Right hindlimb (tissue), 1 donor: ENCODE data around the gene TARBP1.
"Not testable (repeated sequence)": the region's sequence is repeated elsewhere in the genome, so short reads cannot be mapped to it uniquely, and the experiment has no call there.

Experiments used
- DNase-seq: peaks from one replicate; pipeline ENCODE4 v3.0.0-alpha.2; 2018

The TARBP1 gene

DNA sequence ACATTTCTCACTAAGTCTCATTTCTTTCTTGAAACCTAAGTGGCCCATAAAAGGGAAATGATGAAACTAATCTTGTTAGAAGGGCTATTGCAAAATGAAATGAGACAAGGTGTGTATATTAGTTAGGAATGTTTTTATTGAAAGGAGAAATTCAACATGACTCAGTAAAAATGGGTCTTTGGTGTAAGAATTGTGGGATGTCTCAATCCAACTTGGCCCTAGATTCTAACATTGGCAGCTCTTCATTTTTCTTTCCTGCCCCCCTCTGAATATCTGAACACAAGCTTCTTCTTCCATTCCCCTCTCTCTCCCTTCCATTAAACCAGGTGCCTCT, 26.8 kb upstream of the TARBP1 start:
- DNase-seq, result no peak

DNA sequence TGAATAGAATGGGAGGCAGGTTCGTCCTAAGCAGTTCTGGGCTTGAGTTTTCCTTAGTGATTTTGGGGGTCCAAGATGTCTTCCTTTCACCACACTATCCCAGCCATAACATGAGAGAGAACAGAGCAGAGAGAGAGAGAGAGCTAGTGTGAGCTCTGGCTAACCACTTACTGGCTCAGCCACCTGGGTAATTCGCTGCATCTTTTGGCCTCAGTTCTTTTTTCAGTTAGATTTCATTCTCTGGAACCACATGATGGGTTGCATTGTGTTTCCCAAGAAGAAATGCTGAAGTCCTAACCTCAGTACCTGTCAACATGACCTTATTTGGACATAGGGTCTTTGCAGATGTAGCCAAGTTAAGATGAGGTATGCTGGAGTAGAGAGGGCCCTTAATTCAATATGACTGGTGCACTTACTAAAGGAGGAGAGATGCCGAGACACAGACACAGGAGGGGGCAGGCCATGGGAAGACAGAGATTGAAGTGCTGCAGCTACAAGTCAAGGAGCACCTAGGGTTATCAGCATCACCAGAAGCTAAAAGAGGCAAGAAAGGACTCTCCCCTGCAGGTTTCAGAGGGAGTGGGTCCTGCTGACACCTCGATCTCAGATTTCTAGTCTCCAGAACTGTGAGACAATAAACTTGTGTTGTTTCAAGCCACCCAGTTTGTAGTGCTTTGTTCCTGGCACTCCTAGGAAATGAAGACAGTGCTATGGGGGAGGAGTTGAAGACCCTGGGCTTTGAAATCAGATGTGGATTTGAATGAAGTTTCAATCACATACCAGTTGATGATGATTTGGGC, 26.2 kb upstream of the TARBP1 start:
- no peak for DNase-seq

DNA sequence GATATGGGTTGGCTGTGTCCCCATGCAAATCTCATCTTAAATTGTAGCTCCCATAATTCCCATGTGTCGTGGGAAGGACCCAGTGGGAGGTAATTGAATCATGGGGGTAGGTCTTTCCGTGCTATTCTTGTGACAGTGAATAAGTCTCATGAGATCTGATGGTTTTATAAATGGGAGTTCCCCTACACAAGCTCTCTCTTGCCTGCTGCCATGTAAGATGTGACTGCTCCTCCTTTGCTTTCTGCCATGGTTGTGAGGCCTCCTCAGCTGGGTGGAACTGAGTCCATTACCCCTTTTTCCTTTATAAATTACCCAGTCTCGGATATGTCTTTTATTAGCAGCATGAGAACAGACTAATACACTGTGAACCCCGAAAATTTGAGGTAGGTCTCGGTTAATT, 25.3 kb upstream of the TARBP1 start:
- not testable (repeated sequence) for DNase-seq

DNA sequence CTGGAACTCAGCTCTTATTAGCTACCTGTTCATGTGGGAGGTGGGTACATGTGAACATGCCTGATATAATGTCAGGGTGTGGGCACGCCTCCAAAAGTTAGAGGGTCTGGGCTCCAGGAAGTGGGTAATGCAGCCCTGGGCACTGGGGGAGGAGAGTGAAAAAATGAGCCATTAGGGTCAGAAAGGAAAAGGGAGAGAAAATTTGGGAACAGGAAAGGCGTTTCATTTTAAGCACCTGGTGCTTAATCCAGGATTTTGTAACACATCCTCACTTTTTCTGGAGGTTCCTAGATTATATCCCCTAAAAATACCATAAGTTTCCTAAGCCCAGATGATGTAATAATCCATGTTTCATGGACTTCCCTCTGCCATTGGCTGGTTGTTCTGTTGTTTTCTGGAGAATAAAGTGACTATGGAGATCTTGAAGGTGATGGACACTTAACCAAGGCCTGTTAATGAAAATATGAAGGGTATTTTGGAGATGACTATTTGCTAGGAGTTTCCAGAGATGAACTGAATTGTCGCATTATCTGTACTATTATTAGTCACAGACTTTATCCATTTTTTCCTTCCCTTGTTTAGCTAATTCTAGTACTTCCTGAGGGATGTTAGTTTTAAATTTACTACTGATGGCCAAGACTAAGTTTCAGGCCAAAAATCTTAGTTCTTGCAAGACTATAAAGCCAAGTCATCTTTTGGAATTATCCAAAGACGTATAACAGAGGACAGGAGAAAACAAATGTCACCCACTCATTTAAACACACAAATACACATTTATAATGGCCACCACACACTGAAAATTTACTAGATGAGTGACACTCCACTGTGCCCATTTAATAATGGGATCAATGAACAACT, 24.4 kb upstream of the TARBP1 start:
- no peak for DNase-seq

DNA sequence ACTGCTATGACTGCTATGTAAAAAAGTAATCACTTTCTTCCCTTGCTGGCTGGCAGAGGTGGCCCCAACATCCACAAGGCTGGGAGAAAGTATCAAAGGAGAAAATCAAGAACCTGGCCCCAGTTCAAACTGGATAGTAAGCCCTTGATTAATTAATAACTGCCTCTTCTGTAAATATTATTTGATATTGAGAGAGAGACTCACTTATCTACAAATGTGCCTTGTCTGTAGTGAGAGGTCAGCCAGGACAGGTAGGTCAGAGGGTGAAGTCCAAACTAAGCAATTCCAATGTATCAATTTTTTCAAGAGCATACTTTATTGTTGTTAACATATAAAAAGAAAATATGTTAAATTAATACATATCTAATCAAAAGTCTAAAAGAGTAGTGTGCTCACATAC, 23.8 kb upstream of the TARBP1 start:
- DNase-seq, result no peak

DNA sequence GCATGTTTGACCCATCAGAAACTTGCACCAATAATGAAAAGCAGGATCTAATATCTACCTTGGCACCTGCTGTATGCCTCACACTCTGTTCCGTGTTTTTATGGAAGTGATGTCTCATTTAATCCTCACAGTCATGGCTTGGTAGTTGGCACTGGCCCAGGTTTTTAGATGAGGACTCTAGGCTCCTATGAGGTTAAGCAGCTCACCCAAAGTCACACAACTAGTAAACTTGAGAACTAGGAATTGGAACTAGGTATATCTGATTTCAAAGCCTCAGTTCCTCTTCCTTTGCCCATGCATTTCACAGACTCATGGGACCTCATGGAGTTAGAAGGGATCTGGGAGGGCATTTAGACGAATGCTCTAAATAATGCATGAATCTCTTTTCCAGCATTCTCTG, 21.3 kb upstream of the TARBP1 start:
- no peak for DNase-seq

DNA sequence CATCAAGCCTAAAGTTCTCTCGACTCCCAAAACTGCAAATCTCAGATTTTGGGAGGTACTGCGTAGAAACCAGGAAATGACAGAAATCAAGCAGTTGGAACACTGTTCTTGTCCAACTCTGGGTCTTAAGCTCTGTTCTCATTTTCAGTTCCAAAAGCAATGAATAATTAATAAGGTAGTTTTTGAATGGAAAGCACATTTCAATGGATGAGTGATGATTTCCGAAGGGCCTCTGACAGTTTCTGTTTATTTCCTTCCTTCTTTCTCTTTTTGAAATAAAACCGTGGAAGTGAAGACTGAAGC, 20.9 kb upstream of the TARBP1 start:
- DNase-seq, result no peak

DNA sequence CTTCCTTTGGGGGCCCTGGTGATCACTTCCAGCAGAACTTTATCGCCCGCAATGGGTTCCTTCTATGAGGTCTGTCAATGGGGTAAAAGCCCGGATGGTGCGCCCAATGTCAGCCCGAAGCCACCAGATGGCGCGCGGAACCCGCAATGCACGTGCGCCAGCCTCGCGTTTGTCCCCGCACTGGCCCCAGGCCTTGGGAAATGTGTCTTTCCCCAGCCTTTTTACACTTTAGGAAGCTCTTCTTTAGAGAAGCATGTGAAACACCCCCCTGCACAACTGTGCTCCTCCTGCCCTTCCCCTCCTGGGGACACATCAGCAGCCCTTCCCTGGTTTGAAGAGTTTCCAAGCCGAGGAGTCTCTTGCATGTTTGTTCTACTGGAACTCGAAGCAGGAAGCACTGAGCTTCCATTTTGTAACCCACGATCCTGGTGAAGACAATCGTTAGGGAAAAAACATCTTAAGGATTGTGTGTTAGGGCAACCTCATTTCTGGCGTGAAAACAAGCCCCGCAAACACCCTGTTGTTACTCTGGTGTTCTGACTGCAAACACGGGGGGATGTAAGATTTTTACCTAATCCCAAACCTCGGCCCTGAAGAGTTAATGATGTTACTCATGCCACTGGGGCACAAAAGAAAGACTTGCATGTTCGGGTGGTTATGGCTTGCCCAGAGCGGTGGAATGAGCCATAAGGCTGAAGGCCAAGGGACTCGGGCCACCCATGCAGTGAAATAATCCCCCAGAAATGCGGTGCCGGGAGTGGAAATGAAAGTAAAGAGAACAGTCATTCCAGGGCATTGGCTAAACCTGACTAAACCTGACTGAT, 20.4 kb upstream of the TARBP1 start:
- DNase-seq, result peak; percentile 94

DNA sequence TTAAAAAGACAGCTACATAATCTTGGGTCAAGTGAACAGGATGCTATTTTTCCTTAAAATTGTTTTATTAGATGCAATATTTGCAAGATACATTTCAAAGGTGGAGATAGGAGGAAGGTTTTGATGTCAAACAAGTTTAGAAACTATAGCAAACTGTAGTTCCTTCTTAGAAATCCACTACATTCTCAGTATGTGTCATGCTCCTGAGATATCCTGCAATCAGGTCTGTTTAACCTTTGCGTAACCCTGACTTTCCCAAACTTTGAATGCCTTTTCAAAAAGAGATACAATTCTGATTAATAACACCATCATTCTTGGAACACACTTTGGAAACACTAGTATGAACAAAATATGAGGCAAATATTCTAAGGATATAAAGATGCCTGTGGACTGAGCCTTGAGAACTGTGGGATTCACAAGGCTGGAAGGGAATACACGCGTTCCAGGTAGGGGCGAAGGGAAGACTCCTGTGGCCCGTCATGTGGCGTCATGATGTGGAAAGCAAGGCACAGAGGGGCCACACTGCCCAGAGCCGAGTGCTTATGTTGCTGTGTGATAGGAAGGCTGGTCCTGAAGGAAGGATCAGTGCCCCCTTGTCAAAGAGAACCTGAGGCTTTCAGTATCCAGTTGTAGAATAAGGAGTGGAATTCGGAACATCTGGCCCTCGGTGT, 19.6 kb upstream of the TARBP1 start:
- peak; percentile 40 for DNase-seq

DNA sequence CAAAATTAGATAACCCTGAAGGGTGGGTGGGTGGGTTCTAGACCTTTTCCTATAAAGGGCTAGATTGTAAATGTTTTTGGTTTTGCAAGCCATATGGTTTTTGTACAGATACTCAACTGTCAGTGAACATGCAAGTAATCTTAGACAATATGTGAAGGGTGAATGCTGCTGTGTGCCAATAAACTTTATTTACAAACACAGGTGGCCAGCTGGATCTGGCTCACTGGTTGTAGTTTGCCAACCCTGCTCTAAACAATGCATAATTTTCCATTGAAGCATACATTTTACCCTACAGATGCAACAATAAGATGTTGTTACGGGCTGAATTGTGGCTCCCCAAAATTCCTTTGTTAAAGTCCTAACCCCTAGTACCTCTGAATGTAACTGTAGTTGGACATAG, 18.6 kb upstream of the TARBP1 start:
- DNase-seq, result no peak

DNA sequence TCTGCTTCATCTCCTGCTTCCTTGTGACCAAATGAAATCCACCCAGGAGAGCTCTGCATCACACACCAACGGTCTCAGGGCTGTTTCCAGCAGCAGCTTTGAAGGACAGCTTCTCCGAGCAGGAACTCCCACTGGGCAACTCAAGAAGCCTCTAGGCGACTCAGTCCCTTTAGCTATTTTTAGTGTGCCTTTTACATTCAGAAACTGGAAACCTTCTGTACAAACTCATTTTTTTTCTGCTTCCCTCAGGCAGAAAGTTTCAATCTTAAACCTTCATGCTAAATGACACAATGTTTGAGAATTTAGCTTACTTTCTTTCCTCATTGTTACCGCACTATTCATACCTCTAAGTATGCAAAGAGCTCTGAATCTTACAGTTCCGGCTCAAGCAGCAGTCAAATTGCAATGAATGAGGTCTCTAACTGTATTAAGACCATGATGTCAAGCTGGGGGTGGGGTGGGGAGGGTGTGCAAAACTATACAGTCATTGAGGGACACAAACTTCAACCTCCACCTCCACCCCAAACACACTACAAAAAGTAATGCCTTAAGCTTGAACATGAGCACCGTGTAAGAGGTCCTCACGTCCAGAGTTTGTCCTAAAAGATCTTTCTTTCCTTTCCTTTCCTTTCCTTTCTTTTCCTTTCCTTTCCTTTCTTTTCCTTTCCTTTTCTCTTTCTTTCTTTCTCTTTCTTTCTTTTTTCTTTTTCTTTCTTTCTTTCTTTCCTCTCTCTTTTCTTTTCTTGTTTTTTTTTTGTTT, 16.4 kb upstream of the TARBP1 start:
- no peak for DNase-seq

DNA sequence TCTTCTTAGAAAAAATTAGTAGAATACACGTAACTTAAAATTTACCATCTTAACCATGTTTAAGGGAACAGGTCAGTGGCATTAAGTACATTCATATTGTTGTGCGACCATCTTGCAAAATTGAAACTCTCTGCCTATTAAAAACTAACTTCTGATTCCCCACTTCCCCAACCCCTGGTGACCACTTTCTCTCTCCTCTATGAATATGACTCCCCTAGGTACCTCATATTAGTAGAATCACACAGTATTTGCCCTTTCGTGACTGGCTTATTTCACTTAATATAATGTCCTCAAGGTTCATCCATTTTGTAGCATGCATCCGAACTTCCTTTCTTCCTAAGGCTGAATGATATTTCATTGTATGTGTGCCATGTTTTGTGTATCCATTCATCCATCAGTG, 15.1 kb upstream of the TARBP1 start:
- no peak for DNase-seq

DNA sequence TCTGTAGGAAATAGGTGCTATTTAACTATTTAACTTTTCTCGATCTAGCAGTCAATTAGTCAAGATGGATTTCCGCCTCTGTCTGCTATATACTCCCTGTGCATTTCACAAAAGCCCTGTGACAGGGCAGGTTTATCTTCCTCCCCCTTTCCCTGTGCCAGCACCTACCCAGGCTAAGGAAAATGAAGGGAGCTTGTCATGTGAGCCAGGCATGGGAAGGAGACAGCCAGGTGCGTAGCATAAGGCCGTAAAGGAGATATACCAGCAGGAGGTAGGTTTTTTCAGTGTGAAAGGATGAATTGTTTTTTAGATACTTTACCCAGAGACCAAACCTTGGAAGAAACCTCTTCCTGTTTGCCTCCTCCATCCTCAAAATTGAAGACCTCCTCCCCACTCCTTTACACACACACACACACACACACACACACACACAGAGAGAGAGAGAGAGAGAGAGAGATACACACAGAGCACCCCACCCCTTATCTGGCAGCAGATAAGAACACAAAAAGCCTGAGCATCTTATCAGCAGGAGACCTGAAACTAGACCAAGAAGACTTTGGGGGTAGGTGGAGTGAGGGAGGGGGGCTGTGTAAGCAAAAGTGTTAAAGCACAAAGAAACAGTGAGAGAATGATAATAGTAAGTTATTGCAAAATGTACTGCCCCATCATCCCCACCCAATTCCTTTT, 12.0 kb upstream of the TARBP1 start:
- DNase-seq, result no peak

DNA sequence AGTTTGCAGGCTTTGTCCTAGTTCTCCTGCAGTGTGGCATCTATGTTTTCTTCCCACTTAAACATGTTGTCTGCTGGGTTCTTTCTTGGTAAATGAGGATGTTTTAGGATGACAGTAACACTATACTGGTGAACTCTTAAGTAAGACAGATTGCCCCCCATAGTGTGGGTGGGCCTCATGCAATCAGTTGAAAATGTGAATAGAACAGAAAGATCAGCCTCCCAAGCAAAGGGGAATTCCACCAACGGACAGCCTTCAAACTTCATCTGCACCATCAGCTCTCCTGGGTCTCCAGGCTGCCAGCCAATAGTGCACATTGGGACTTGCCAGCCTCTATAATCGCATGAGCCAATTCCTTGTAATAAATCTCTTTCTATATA, 10.7 kb upstream of the TARBP1 start:
- no peak for DNase-seq

DNA sequence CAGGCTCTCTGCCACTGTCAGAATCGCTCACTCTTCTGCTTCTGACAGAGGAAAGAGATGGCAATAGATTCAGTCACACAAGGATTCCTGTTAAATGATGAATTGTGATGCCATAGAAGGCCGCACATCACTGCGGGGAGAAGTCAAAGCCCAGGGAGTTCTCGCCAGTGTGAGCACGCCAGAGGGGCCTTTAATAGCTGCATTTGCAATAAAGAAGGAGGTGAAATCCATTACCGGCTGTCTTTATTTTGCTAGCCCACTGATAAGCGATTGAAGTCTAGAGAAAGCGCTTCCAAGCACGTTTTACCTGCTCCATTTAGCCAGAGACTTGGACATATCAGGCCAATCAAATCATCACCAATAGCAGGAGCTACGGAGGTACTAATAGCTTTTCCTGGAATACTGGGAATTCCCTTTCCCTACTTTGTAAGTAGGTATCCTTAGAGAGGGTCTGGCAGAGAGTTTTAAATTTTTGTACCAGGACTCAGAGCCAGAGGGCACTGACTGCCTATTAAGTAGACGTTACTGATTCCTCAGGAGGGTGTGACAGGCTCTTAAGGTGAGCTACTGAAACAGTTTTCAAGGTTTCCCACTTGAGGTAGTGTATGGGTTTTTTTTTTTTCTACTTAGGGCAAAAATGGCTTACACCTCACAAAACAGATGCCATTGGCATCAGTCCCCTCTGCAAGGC, 10.2 kb upstream of the TARBP1 start:
- DNase-seq, result no peak

DNA sequence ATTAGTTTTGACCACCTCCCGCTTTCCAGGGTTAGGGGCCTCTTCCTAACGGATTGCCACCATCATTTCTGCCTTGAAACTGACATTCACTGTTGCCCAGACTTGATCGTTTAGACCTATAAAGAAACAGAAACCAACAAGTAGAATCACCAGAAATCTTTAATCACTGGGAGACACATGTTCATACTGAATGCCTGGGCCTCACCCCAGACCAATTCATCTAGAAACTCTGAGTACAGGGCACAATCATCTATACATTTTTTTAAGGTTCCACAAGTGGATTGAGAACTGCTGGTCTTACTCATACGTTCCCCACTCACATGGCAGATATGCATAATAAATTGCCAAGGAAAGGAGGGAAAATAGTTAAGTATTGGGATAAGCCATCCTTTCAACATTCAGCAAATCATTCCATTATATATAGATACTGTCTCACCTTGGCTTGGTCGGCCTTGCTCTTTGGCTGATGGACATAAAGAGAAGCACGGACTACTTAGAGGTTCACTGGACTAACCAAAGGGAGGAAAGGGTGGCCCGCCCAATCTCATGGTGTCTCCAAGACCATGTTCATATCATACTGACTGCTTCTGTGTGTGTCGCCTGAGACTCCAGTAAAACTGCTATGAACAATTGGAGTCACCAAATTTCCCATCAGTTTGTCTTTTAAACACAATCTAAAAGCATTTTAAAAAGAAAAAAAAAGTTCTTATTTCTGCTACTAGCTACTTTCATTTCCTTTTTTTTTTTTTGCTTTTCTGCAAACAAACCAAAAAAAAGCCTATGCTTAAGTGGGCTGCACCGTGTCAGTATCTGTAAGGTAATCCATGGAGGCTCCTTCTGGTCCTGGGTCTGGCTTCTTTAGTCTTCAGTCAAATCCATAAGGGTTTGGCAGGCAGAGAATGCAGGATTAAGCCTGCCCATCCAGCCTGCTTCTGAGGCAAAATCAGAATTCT, 9.4 kb upstream of the TARBP1 start:
- no peak for DNase-seq

DNA sequence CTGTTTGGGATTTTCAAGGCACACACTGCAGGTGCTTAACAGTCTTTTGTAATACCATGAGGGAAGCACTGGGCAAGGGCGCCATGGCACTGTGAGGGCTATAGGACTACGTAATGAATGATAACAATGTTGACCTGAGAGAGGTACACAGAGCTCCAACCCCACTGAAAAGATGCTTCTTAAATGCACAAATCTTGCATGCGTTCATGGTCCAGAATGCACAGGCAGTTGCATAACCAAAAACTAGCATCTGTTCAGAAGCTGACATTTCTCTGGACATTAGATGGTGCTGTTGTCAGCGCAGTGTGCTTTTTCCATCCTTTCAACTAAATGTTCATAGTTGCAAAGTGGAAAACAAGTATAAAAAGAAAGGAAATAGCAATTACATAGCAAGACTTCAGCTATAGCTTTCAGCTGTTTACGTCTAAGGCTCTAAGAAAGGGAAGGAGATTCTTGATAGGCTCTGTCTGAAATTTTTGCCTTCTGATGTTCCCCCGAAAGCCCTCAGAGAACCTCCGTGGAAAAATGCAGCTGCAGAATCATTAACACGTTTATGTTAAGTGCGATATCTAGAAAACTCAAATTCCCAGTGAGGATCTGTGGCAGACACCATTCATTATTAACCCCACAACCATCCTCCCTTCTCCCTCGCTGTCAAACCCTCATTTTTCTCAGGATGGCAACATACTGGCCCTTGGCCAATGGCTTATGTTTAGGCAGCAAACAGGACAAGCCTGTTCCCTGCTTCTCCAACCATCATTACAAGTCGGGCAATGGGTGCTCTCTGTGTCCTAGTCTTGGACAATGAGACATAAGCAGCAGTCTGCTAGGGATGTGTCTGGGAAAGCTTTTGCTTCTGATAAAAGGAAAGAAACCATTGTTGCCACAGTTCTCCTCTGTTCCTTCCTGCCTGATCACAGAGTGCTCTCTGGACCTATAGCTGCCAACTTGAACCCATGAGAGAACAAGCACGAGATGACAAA, 8.2 kb upstream of the TARBP1 start:
- peak; percentile 73 for DNase-seq

DNA sequence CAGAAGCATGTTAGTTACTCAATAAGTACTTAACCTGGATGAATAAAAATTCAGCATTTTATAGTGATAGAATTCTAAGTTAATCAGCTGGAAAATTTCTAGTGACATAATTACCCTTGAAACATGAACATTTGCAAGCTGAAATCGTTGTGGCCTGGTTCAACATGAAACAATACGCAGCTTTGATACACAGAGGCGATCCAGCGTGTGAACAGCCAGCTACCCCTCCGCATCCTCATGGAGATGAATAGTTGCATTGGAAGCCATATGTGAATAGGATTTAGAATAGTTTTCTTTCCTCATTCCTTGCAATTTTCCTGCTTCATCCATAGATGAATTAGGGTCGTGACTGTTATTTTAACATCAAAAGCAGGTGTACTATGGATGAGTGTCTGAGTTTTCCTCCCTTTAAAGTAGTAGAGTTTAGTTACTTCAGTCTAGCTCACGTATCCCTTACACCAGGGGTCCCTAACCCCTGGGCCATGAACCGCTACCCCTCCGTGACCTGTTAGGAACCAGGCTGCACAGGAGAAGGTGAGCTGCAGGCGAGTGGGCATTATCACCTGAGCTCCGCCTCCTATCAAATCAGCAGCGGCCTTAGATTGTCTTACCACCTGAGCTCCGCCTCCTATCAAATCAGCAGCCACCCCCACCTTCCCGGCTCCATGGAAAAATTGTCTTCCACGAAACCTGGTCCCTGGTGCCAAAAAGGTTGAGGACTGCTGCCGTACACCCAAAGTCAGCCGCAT, 6.2 kb upstream of the TARBP1 start:
- DNase-seq, result no peak
